Ramos (cell line): ENCODE data around the gene LAD1.

Experiments
- in situ Hi-C: fragments of 300-500 bp; cut with MboI; formaldehyde crosslinking; loops from one replicate; pipeline ENCODE4 v1.14.3; 2022; ENCODE audit warnings: low sequenced_read_pairs; ENCODE audit not compliant: unreplicated experiment

The LAD1 gene

DNA sequence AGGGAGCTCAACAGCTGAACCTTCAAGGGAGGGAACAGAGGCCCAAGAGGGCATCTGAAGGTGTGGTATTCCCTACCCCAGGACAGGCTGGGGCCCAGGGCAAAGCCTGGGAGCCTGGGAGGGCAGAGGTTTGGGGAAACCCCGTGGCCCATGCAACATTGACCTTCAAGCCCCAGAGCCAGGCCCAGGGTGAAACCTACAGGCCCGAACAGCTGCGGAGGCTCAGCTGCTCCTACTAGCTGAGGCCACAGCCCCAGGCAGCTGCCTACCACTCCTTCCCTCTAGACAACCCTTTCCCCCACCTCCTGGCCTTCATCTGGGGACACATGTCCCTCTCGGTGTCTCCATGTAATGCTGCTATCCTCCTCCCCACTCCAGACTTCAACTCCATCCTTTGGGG, 3.2 kb downstream of the LAD1 start:
- in situ Hi-C loops = no loop called here

DNA sequence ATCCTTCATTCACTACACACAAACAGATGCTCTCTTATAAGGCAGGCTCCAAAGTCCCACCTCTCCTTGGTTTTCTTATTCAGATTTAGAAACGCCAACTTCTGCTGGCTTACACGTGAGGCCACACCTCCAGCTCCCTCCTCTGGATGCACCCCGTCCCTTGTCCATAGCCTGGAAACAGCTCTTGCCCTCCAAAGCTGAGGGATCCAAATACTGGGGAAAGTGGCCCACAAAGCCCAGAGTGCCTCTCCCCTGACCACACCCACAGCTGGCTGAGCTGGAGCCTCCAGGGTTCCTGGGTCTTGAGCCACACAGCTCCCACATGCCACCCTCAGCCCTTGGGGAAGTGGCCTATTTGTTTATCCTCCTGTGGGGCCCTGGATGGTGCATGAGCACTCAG, 4.5 kb downstream of the LAD1 start:
- in situ Hi-C loops = no loop called here

DNA sequence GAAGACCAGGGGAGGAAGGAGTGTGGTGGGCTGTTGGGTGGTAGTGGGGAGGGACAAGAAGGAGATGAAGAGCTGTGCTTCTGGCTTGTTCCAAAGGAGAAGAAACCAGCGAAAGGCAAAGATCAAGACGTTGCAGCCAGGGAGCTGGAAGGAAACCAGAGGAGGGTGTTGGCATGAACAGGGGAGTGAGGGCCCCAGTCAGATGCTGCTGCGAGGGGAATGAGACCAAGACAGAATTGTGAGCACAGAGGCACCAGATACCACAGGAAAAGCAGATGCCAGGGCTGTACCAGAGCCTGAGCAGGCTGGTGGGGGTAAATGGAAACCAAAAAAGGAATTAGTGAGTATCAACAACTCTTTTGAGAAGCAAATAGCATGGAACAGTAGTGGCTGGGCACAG, 6.0 kb downstream of the LAD1 start:
- in situ Hi-C loops = no loop called here

DNA sequence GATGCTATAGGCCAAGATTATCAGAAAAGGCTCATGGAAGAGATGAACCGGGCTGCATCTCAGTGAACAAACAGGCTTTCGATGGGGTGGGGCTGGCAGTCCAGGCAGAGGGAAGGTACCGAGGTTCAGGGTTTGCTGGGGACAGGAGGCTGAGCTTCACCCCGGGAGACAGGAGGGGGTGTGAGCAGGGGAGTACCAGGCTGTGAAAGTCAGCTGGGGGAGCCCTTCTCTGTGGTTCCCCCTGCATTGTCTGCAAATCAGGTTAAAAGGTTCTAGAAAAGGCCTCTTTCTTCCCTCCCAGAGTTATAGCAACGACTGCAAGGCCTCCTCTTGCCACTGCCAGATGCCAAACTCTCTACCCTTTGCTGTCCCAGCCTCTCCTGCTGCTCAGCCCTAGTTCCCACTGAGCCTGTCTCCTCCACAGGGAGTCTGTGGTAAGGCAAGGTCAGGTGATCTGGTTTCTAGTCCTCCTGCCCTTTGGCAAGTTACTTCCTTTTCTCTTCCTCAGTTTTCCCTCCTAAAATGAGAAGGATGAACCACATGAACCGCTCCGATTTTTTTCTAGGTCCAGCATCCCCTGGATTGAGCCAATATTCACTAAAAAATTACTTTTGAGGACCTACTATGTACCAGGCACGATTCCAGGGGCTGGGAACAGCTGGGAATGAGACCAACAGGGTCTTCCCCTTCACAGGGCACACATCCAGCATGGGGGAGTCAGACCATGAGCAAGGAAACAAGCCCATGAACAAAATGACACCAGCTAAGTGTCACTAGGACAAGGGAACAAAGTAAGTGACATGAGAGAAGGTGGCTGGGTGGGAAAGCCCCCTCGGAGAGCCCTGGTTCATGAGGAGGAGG, 7.2 kb downstream of the LAD1 start:
- in situ Hi-C loops = no loop called here

DNA sequence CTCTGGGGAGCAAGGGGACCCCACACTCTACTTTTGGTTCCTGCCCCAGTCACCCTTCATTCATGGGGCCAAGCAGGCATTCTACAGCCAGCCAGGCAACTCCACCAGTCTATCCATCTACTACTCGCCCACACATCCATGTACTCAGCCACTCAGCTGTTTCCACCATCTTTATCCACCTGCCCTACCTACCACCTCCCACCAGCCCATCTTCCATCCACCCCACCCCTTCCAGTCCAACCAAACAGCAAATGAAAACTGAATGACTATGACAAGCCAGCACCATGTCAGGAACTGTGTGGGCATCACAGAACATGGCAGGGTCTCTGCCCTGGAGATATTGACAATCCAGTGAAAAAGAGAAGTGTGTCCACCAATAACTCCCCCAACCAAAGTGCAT, 7.9 kb downstream of the LAD1 start:
- in situ Hi-C loops = no loop called here

DNA sequence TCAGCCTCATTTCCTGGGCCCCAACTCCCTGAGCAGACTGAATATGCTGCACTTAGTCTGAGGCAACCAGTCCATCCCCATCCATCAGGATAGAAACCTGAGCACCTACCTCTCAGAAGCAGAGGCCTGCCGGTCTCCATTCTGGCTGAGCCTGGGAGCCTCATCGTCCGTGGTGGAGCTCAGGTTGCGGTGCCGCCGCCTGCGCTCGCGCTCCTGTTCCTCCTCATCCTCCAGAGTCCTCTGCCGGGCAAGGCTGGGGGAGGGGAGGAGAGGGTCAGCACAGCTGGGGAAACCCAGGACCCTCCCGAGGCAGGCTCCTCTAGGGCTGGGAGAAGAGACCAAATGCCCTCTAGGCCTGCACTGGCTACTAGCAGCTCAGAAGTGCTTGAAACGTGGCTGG, 10.1 kb downstream of the LAD1 start:
- in situ Hi-C loops = no loop called here

DNA sequence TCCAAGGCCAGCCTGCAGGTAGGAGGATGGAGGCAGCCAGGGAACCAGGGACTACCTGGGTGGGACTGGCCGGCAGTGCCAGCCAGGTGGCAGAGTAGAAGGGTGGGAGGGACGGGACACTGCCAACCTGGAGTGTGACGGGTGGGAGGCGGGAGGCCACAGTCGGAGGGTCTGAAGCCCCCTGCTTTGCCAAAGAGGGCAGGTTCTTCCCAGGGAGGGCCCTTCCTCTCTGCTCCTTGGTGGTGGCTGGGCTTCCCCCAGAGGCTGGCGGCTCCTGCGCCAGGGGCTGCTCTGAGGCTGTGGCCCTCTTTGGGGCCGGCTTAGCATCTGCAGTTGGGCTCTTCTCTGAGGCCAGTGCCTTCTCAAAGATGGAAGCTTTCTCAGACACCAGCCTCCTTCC, 12.9 kb downstream of the LAD1 start:
- in situ Hi-C loops = no loop called here

DNA sequence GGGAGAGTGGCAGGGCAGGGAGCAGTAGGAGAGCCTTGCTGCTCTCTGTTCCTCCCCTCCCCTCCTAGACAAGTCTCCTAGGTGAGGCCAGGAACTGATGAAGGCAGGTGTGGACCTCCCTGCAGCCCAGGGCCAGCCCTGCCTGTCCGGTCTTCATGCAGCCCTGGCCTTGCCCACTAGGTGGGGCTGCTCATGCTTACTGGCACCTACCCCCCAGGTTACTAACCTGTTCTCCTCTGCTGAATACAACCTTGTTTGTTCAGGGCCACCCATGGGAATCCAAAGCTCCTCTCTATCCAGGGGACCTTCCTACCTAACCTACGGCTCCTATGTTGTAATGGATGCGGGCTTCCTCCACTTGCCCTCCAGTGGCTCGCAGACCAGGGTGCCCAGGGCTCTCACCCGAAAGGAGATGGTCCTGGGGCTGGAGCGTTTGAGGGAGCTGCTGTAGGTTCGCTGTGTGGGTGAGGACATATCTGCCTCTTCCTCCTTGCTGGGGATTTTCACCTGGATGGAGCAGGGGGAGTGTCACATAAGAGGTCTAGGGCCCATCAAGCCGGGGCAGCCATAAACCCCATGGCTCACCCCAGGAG, 13.7 kb downstream of the LAD1 start:
- in situ Hi-C loops = no loop called here

DNA sequence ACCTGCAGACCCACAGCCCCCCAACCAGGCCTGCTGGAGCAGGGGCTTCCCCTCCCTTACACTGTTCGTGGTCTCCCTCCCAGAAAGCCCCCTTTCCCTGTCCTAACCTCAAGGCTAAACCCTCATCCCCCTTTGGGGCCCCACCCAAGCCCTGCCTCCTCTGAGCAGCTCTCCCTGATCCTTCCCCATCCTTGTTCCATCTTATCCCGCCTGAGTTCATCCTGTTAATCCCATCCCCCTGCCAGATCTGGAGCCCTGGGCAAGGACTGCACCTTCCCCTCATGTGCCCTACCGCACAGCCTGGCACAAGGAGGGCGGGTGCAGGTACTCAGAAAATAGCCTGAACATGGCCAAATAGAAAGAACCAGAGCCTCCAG, 14.7 kb downstream of the LAD1 start:
- in situ Hi-C loops = no loop called here

DNA sequence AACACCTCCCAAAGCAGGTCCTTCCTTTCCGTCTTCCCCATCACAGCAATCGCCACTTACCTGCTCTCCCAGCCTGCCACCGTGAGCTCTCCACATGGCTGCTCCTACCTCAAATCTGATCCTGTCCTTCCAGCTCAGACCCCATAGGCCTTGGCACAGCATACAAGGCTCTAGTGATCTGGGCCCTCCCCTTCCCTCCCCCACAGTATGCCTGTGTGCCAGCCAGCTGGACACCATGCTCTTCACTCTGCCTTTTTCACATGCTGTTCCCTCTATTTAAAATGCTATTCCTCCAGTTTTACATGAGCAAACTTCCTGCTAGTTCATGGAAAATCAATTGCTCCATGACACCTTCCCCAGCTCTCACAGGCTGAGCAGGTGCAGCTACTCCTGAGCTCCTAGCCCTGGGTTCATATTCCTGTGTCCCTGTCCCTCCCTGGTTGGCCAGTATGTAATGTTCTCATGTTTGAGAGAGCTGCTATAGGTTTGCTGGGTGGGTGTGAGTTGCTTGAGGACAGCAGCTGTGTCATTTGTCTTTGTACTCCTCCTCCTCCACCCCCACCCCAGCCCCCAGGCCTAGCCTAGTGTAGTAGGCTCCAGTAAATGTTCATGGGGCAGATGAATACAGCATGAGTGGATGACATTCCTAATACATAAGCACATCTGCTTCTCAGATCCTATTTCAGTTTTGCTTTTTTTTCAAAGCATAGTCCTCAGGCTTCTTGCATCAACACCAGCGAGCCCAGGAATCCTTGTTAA, 15.3 kb downstream of the LAD1 start:
- in situ Hi-C loops = no loop called here

DNA sequence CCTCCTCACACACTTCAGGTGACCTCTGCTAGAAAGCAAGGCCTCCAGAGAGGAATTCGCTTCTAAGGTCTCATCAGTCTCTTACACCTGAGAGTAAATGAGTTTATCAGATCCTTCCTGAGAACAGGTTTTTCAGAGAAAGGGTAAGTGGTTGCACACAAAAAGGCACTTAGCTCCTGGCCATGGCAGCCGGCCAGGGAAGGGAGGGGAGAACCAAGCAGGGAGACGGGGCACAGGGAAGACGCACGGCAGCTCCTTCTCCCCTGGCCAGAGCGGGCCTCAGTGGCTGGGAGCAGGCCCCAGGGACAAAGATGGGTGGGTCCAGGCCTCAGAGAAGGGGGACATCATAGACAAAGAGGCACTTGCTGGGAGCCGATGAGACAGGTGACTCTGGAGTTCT, 18.0 kb downstream of the LAD1 start:
- in situ Hi-C loops = no loop called here

DNA sequence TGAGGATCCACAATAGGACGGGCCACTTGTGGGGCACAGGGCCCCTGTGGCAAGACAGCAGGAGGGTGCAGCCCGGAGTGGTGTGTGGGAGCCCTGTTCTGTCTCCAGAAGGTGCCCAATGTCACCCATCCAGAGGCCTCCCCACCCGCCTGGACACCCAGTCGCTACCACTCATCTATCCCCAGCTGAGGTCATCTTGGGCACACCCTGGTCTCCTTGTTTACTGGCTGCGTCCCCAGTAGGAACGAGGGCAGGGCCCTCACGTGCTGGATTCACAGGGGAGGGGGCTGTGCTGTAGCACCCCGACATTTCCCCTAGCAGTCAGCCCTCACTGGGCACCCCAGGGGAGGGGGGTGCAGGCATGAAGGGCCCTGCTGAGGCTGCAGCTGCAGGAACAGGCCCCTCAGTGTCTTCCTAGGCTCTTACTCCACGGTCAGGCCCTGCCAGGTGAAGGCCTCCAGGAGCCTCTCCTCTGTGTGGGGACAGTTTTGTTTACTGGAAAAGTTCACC, 19.3 kb downstream of the LAD1 start:
- in situ Hi-C loops = no loop called here

DNA sequence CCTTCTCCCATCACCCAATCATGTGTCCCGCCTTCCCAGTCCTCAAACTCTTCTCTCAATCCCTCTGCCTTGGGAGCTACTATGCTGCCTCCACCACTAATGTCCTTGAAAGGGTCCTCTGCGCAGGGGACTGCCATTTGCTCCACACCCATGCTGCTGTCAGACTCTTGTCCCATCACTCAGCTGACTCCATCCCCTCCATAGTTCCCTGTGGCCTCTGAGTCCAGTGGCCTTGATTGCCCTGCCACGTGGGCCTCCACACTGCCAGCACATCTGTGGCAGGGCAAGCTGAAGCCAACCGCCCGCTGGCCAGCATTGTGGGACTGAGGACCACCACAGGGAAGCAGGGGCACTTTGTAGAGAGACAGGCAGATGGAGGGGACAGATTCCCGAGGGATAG, 20.3 kb downstream of the LAD1 start:
- in situ Hi-C loops = no loop called here

DNA sequence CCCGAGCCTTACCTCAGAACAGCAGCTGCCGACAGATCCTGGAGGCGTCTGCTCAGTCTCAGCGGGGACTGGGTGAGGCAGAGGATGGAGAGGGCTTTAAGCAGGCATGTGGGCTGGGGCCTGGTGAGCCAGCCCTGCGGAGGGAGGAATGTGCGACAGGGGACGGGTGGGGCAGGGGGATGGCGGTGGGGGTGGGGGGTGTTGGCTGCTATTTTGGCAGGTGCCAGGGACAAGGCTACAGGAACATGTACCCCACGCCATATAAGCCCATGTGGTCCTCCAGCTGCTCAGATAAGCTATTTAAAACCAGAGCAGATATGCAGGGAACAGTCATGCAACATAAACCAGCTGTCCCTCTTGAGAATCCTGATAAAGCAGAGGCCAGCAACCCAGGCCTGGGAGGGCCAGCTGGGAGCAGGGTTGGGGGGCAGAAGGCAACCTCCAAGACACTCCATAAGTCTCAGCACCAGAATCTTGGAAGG, 21.5 kb downstream of the LAD1 start, which contains the start of gene TNNT2:
Gene TNNT2 (minus strand): TSS at position 70 of the 482 bp plus-strand sequence. CDS start 4,426 bp downstream, outside the sequence.
- in situ Hi-C loops = no loop called here

DNA sequence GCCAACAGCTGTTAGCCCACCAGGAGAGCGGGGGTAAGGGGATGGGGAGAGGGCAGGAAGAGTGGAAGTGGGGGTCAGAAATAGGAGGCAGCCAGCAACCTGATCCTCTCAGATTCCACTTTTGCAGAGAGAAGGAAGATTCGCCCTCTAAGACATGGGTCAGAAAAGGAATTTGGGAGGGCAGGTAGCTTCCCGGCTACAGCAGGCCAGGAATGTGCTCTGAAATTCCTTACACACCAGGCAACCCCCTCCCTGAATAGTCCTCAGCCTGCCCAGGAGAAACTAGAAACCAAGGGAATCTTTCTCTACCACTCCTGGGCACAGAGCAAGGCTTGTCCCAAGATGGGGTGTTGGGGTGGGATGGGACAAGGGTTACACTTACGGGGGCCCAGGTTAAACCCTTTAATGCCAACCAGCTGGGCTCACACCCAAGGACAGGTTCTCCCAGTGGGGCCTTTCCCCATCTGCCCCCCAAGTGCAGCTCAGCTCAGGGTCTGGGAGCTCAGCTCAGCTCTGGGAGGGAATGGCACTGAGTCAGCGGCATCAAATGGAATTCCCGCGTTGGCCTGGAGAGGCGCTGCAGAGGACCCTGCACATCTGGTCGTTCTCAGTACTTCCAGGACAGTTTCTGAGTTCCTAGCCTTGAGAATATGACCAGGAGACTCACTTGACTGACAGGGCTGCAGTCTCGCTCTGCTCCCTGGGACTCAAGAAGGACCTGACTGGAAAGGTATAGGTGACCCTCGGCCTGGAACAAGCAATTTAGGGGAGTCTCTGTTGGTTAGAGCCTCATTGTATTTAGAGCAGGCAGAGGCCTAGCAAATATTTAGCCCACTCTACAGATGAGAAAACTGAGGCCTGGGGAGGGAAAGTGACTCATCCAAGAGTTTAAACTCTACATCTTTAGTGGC, 22.4 kb downstream of the LAD1 start:
- in situ Hi-C loops = no loop called here

DNA sequence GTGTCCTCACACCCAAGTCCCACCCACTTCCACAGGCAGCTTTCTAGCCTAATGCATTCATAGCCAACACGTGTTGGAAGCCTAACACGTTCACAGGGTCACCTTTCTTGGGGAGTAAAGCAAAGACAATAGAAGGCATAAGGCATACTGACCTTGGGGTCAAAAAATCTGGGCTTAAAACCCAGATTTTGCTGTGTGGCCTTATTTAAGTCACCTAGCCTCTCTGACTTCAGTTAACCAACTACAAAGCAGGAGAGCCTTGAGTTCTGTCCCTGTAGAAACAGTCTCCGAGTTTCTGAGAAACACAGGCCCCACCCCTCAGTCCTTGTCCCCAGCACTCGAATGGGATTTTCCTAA, 23.0 kb downstream of the LAD1 start:
- in situ Hi-C loops = no loop called here

DNA sequence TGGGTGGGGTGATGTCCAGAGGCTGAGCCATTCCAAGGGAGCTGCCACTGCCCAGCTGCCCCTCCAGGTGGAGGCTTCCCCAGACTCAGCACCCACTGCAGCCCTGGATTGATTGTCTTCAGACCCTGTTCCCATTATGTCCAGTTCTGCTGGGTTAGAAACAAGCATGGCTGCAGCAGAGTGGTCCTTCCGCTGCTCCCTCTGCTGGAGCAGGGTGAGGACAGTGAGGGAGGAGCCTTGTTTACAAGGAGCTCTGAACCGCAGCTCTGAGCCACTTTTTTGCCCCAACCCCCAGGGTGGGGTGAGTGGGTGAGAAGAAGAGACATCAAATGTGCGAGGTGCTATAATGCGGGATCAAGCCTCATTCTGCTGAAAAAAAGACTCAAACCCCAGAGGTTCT, 24.0 kb downstream of the LAD1 start:
- in situ Hi-C loops = no loop called here

DNA sequence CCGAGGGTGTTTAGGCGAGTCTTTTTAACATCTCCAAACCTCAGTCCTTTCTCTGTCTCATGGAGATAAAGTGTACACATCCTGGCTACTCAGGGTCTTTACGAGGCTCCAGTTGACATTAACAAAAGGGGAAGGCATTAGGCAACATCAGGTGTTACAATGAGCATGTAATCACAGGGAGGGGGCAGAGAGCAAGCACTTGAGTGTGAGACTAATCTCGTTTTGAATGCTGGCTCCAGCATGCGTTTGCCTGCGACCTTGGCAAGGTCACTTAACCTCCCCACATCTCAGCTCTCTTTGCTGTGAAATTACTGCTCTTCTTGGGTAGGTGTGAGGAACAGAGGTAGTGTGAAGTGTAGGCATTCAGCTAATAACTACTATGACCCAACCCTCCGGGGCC, 24.8 kb downstream of the LAD1 start:
- in situ Hi-C loops = no loop called here

DNA sequence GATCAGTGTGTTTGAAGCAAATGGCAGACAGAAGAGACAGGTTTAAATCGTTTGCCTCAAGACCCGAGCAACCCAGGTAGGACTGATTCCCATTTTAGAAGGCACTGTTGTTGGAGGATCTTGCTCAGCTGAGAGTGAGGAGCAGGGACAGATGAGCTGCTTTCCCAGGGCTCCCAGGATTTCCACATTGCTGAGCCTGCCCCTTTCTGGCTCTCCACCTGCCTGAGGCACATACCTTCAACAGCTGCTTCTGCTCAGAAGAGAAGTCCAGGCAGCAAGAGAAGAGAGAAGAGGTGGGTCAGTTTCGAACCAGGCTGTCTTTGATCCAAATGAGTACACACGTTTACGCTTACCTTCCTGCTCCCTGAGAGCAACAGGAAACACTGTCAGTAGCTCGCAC, 27.3 kb downstream of the LAD1 start:
- in situ Hi-C loops = no loop called here

DNA sequence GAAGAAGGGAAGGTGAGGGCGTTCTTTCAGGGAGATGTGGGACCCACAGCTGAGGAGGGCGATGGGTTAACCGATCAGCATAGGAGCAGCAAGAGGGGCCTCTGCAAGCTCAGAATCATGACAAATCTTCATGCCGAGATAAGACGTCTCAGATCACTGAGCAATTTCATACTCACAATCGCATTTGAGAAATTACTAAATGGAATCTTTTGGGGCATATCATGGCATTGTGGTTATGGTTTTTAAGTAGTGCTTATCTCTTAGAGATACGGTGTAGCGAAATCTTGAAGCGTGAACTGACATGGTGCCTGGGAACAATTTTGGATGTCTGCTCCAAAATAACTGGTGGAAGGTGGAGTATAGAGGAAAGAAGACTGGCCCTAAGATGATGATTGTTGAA, 27.8 kb downstream of the LAD1 start:
- in situ Hi-C loops = no loop called here
